LNCaP clone FGC (cell line): ENCODE measurements around the gene MGAT5.

Experiments used
- DNase-seq: peaks from one replicate; pipeline ENCODE4 v3.0.0-alpha.2; 2011; ENCODE audit warnings: low read depth
- H3K4me3 ChIP-seq: 2 replicates; pipeline ENCODE4 v1.5.1; 2011; ENCODE audit warnings: mild to moderate bottlenecking, low read depth, low read length, control low read depth
- CTCF ChIP-seq: IDR thresholded peaks from 2 replicates; pipeline ENCODE4 v1.5.1; 2012; ENCODE audit warnings: mild to moderate bottlenecking; ENCODE audit not compliant: control insufficient read depth, insufficient read depth; ENCODE audit errors: extremely low read depth

MGAT5 gene

GRCh38 chr2:134244587-134244986, 9.3 kb upstream of the MGAT5 start:
- H3K4me3 ChIP-seq = no peak overlapping the region
- DNase-seq = no peak

GRCh38 chr2:134245340-134245984, 8.4 kb upstream of the MGAT5 start:
- DNase-seq = peak; percentile 85
- no peak overlapping the region for H3K4me3 ChIP-seq
- TF ChIP-seq CTCF = peak; percentile 79

More at GRCh38 chr2:134244587-134244986, 9.3 kb upstream of the MGAT5 start:
- TF ChIP-seq CTCF = no peak

- DNase-seq = no peak
- no peak for TF ChIP-seq CTCF
- H3K4me3 ChIP-seq = no peak overlapping the region
Measured at GRCh38 chr2:134246154-134246874, 7.6 kb upstream of the MGAT5 start.

- no peak for DNase-seq
- no peak overlapping the region for H3K4me3 ChIP-seq
- no peak for TF ChIP-seq CTCF
Measured at GRCh38 chr2:134247679-134248078, 6.2 kb upstream of the MGAT5 start.

GRCh38 chr2:134248913-134249312, 5.0 kb upstream of the MGAT5 start:
- no peak for DNase-seq

GRCh38 chr2:134249755-134250154, 4.1 kb upstream of the MGAT5 start:
- TF ChIP-seq CTCF = no peak
- H3K4me3 ChIP-seq = no peak overlapping the region
- no peak for DNase-seq

More at GRCh38 chr2:134248913-134249312, 5.0 kb upstream of the MGAT5 start:
- no peak overlapping the region for H3K4me3 ChIP-seq
- no peak for TF ChIP-seq CTCF
